GM21737 (cell line): ENCODE results near the gene PEX11G.
"Not testable (repeated sequence)": the region's sequence is repeated elsewhere in the genome, so short reads cannot be mapped to it uniquely, and the experiment has no call there.

Experiments
- ATAC-seq: cut with Tn5 transposase; IDR thresholded peaks from one replicate; pipeline ENCODE4 v1.9.1; 2021; ENCODE audit warnings: mild to moderate bottlenecking, moderate library complexity; ENCODE audit not compliant: unreplicated experiment

The PEX11G gene

GRCh38 chr19:7470540-7471305 is 18.1 kb downstream of the PEX11G start:
- no peak for ATAC-seq

- no peak for ATAC-seq
Measured at GRCh38 chr19:7469669-7470285, 19.1 kb downstream of the PEX11G start.

GRCh38 chr19:7468840-7469239 is 20.0 kb downstream of the PEX11G start:
- no peak for ATAC-seq

- ATAC-seq, result no peak
Measured at GRCh38 chr19:7467009-7467989, 21.5 kb downstream of the PEX11G start.

DNA sequence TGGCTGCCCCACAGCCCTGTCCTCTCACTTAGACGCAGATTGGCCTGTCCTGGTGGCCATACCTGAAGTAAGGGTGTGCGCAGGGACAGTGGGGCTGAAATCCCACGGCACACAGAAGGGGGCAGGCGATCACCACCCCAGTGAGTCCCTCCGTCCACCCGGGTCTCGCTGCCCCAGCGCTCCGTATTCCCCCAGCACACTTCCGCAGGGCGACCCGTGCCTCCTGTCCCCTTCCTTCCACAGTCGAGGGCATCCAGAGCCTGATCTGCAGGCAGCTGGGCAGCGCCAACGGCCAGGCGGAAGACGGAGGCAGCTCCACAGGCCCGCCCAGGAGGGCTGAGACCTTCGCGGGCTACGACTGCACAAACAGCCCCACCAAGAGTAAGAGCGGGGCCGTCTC is 25.3 kb downstream of the PEX11G start:
- ATAC-seq, result no peak

DNA sequence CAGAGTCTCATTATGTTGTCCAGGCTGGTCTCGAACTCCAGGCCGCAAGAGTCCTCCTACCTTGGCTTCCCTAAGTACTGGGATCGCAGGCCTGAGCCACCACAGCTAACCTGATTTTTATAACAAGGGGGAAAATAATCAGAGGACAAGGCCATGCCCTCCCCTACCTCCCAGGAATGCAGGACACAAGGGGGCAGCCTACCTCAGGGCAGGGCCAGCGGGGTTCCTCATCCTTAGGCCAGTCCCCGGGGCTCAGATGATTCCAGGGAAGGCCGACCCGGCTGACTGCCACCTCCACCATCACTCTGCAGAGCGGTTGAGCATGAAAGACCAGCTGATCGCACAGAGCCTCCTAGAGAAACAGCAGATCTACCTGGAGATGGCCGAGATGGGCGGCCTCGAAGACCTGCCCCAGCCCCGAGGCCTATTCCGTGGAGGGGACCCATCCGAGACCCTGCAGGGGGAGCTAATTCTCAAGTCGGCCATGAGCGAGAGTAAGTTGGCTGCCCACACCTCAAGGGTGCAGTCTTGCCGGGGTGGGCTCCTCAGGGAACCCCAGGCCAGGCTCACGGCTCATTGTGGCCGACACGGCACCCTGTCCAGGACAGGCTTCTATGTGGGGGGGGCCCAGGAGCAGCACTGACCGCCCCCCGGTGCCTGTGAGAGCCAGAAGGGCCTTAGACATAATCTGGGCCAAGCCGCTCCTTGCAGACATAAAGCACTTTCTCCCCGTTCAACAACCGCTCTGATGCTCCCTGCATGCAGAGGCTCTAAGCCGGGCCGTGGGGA is 26.8 kb downstream of the PEX11G start:
- no peak for ATAC-seq

DNA sequence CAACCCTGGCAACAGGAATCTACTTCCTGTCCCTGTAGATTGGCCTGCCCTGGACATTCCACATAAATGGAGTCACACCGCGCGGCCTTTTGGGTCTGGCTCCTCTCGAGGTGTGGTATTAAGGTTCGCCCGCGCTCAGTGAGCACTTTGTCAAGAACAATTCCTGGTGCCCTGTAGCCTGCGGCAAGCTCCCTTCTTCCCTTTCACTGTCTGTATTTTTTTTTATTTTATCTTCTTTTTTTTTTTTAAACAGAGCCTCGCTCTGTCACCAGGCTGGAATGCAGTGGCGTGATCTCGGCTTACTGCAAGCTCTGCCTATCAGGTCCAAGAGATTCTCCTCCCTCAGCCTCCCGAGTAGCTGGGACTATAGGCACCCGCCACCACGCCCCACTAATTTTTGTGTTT is 28.3 kb downstream of the PEX11G start:
- no peak for ATAC-seq

- ATAC-seq, result no peak
Measured at GRCh38 chr19:7459773-7460172, 29.1 kb downstream of the PEX11G start.

GRCh38 chr19:7458675-7459074 is 30.2 kb downstream of the PEX11G start:
- ATAC-seq, result no peak

GRCh38 chr19:7456964-7457541 is 31.8 kb downstream of the PEX11G start:
- no peak for ATAC-seq

DNA sequence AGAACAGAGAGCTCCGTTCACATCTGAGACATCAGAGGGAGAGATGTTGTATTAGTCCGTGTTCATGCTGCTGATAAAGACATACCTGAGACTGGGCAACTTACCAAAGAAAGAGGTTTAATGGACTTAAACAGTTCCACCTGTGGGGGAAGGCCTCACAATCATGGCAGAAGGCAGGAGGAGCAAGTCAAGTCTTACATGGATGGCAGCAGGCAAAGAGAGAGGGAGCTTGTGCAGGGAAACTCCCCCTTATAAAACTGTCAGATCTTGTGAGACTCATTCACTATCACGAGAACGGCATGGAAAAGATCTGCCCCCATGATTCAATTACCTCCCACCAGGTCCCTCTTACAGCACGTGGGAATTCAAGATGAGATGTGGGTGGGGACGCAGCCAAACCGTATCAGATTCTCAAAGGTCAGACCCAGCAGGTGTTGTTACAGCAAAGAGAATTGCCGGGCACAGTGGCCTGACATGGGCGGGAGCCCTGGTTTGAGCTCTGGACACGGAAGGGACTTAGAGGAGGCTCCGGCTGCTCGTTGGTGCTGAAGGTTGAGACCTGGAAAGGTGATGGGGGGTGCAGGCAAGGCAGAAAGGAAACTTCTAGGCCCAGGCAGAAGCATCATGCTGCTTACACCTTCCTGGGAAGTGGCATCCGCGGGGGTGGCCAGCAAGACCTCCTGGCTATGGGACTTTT is 33.1 kb downstream of the PEX11G start:
- no peak for ATAC-seq

DNA sequence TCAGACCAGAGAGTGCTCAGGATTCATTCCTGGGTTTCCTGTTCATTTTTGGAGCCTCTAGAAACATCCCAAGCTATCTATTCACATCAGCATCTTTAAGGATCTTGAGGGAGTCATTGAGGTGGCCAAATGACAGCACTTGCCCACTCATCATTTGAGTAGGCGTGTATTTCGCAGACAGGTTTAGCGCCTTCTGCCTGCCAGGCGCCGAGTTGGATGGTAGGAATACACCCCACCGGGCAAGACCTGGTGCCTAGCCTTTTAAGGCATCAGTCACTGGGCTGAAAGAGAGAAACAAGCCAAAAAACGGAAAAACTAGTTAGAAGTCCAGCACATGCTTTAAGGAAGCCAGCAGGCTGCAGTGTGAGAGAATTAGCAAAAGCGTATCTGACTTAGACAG is 33.8 kb downstream of the PEX11G start:
- ATAC-seq, result no peak

GRCh38 chr19:7450243-7451223 is 38.3 kb downstream of the PEX11G start:
- ATAC-seq, result no peak

DNA sequence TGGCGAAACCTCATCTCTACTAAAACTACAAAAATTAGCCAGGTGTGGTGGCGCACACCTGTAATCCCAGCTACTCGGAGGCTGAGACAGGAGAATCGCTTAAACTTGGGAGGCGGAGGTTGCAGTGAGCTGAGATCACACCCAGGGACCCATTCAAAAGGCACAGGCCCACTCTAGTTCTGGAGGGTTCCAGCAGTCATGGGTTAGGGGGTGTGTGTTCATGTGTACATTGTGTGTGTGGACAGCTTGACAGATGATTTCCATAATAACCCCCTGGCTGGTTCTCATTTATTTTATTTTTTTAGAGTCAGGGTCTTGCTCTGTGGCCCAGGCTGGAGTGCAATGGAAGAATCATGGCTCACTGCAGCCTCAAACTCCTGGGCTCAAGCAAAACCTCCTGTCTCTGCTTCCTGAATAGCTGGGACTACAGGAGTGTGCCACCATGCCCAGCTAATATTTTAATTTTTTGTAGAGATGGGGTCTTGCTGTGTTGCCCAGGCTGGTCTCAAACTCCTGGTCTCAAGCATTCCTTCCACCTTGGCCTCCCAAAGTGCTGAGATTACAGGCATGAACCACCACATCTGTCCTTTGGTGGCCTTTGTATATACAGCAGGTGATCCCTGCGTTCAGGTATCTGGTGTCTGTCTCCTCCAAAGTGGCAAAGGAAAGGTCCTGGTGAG is 39.3 kb downstream of the PEX11G start:
- ATAC-seq, result not testable (repeated sequence)

GRCh38 chr19:7447648-7448047 is 41.2 kb downstream of the PEX11G start:
- no peak for ATAC-seq

DNA sequence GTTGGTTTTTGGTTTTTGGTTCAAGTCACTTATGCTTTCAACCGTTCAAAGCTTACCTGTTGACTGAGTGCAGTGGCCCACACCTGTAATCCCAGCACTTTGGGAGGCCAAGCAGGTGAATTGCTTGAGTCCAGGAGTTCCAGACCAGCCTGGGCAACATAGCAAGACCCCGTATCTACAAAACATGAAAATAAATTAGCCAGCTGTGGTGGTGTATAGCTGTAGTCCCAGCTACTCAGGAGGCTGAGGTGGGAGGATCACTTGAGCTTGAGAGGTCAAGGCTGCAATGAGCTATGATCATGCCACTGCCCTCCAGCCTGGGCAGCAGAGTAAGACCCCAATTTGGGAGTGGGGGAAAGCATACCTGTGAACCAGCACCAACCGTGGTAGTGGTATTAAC is 43.7 kb downstream of the PEX11G start:
- no peak for ATAC-seq

DNA sequence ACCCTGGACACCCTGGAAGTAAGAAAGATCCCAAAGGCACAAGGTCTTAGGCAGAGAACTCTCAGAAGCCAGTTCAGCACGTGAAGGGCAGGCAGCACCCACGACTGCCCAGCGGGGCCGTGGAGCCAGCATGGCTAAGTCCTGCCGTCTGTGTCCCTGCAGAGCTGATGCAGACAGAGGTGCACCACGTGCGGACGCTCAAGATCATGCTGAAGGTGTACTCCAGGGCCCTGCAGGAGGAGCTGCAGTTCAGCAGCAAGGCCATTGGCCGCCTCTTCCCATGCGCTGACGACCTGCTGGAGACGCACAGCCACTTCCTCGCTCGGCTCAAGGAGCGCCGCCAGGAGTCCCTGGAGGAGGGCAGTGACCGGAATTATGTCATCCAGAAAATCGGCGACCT is 44.8 kb downstream of the PEX11G start:
- no peak for ATAC-seq

- no peak for ATAC-seq
Measured at GRCh38 chr19:7442423-7442822, 46.4 kb downstream of the PEX11G start.
